Coronary artery (tissue), 2 donors: ENCODE results near the gene TTC27.

ENCODE experiments used
- DNase-seq: peaks from one replicate; pipeline ENCODE4 v3.0.0-alpha.2; 2017; ENCODE audit warnings: low spot score
- H3K27ac ChIP-seq, 2 donors: fragments of 200-600 bp; sonication (generic); one replicate each; pipeline ENCODE4 v1.5.1; 2016 to 2019
- H3K4me3 ChIP-seq: fragments of 200-600 bp; sonication (generic); 2 replicates; pipeline ENCODE4 v1.5.1; 2016; ENCODE audit warnings: mild to moderate bottlenecking, moderate library complexity
- CTCF ChIP-seq: fragments of 200-600 bp; sonication (generic); IDR thresholded peaks from one replicate; pipeline ENCODE4 v1.5.1; 2019; ENCODE audit warnings: antibody characterized with exemption

The TTC27 gene

GRCh38 chr2:32711219-32711618 is 83.4 kb downstream of the TTC27 start:
- Histone ChIP-seq H3K4me3 (no peak overlapping the region), H3K27ac (peak overlapping the region in 1 of 2 donors; percentile 51)
- DNase-seq: no peak
- no peak for TF ChIP-seq CTCF

- Histone ChIP-seq H3K27ac (peak overlapping the region; percentile 4 to 46), H3K4me3 (no peak overlapping the region)
- TF ChIP-seq CTCF: no peak
- DNase-seq: no peak
Observed at GRCh38 chr2:32711908-32712501, 84.2 kb downstream of the TTC27 start.

GRCh38 chr2:32712870-32713269 is 85.0 kb downstream of the TTC27 start:
- no peak overlapping the region for H3K4me3 ChIP-seq
- peak overlapping the region in 1 of 2 donors; percentile 15 for H3K27ac ChIP-seq
- TF ChIP-seq CTCF: no peak
- DNase-seq: no peak

- no peak for DNase-seq
- Histone ChIP-seq H3K4me3 (no peak overlapping the region), H3K27ac (no peak overlapping the region)
- no peak for TF ChIP-seq CTCF
Observed at GRCh38 chr2:32714521-32714920, 86.7 kb downstream of the TTC27 start.

- peak overlapping the region in 1 of 2 donors; percentile 64 for H3K27ac ChIP-seq
- H3K4me3 ChIP-seq: no peak overlapping the region
- DNase-seq: no peak
- no peak for TF ChIP-seq CTCF
Observed at GRCh38 chr2:32715391-32715841, 87.6 kb downstream of the TTC27 start.

- TF ChIP-seq CTCF: no peak
- peak overlapping the region; percentile 8 to 64 for H3K27ac ChIP-seq
- no peak overlapping the region for H3K4me3 ChIP-seq
- no peak for DNase-seq
Observed at GRCh38 chr2:32715981-32716380, 88.1 kb downstream of the TTC27 start.

- TF ChIP-seq CTCF: no peak
- Histone ChIP-seq H3K27ac (peak overlapping the region in 1 of 2 donors; percentile 8), H3K4me3 (no peak overlapping the region)
- no peak for DNase-seq
Observed at GRCh38 chr2:32716598-32716997, 88.7 kb downstream of the TTC27 start.
